HepG2 (cell line): ENCODE results near the gene B3GNT9. TPM values are rescaled to one million over a fixed set of nuclear protein-coding genes. Genes with fewer than 3 reads are reported as not detected.
A peak's percentile ranks its signal among the peaks of the same experiment; 100 is the strongest.

Experiments
- ATAC-seq: fragments of 200-7000 bp; cut with Tn5 transposase; 3 replicates; pipeline ENCODE4 v1.9.1; 2020; ENCODE audit warnings: mild to moderate bottlenecking, moderate library complexity
- BruUV-seq: library from RNA; stranded (reverse); fragments of 400-500 nt; replicated peaks from 2 replicates; lab custom pipeline; 2021; lab: Mats Ljungman, UMichigan
- CTCF ChIA-PET: fragments of 300-600 bp; formaldehyde crosslinking; extraction: SDS; loops from one replicate; lab custom pipeline; 2021; ENCODE audit warnings: low total read pairs, inconsistent platforms, low intra/inter-chr PET ratio; lab: Yijun Ruan, JAX
- POLR2A ChIA-PET: fragments of 350-600 bp; sonication (Branson Sonifier 250); formaldehyde crosslinking; loops from one replicate; lab custom pipeline; 2020; ENCODE audit warnings: antibody characterized with exemption, inconsistent platforms; lab: Yijun Ruan, JAX
- DNase-seq: peaks from one replicate; pipeline ENCODE4 v3.0.0-alpha.2; 2015; ENCODE audit warnings: low spot score
- FAIRE-seq: peaks from 3 replicates; lab custom pipeline; 2011; peaks lifted over from hg19 to GRCh38; lab: Jason Lieb, UNC
- H2AFZ ChIP-seq: one replicate; pipeline ENCODE4 v1.6.1; 2011; ENCODE audit warnings: low read length, inconsistent platforms
- H3K27ac ChIP-seq: fragments of 300-600 bp; 3 replicates; pipeline ENCODE4 v1.8.0; 2011; ENCODE audit warnings: mixed run types, mild to moderate bottlenecking, mixed read lengths, low read length, inconsistent platforms; ENCODE audit not compliant: insufficient read depth; ENCODE audit errors: extremely low read length
- H3K27me3 ChIP-seq, 2 experiments: fragments of 200-600 bp in 1 of 2; 2 replicates in 1 of 2; 3 replicates in 1 of 2; pipeline versions ENCODE4 v1.6.0 to v1.8.0; 2011; ENCODE audit warnings: low read length in 2 of 2, mild to moderate bottlenecking in 2 of 2, moderate library complexity in 2 of 2, inconsistent platforms in 1 of 2; ENCODE audit not compliant: insufficient read depth in 2 of 2, control insufficient read depth in 1 of 2
- H3K36me3 ChIP-seq, 2 experiments: fragments of 200-600 bp in 1 of 2; replicated peaks in 1 of 2; 2 replicates in 1 of 2; 3 replicates in 1 of 2; pipeline versions ENCODE4 v1.5.1 to v1.8.0; 2011; ENCODE audit warnings: low read length in 2 of 2, inconsistent platforms in 1 of 2; ENCODE audit not compliant: insufficient read depth in 2 of 2, control insufficient read depth in 1 of 2
- H3K4me1 ChIP-seq: 2 replicates; pipeline ENCODE4 v1.5.1; 2012; ENCODE audit warnings: low read length, inconsistent platforms; ENCODE audit not compliant: insufficient read depth
- H3K4me2 ChIP-seq: 2 replicates; pipeline ENCODE4 v1.6.0; 2011; ENCODE audit warnings: low read depth, low read length, inconsistent platforms
- H3K4me3 ChIP-seq, 3 experiments: fragments of 200-600 bp in 1 of 3; sonication (generic), shearing (Covaris generic) in 1 of 3; replicated peaks in 1 of 3; 2 replicates each; pipeline ENCODE4 v1.5.1; 2011 to 2016; ENCODE audit warnings: low read length in 3 of 3, inconsistent platforms in 2 of 3, low read depth in 2 of 3, mild to moderate bottlenecking in 2 of 3, control low read depth in 1 of 3, mixed read lengths in 1 of 3; ENCODE audit not compliant: insufficient read depth in 1 of 3
- H3K79me2 ChIP-seq: one replicate; pipeline ENCODE4 v1.6.1; 2011; ENCODE audit warnings: low read length, inconsistent platforms; ENCODE audit not compliant: insufficient read depth
- H3K9ac ChIP-seq: 2 replicates; pipeline ENCODE4 v1.6.0; 2011; ENCODE audit warnings: mild to moderate bottlenecking, low read depth, low read length, inconsistent platforms; ENCODE audit not compliant: insufficient read depth
- H3K9me3 ChIP-seq: 2 replicates; pipeline ENCODE4 v1.5.1; 2012; ENCODE audit warnings: mild to moderate bottlenecking, low read length
- H4K20me1 ChIP-seq: 2 replicates; pipeline ENCODE4 v1.6.0; 2011; ENCODE audit warnings: inconsistent platforms, mild to moderate bottlenecking, low read length, moderate library complexity; ENCODE audit not compliant: insufficient read depth
- CEBPB ChIP-seq: IDR thresholded peaks from 2 replicates; pipeline ENCODE4 v1.6.1; 2011; ENCODE audit warnings: low read depth, low read length, improper control_type of control experiment, borderline replicate concordance
- RBFOX2 ChIP-seq: fragments of 200-400 bp; formaldehyde crosslinking; IDR thresholded peaks from 2 replicates; pipeline ENCODE4 v1.6.1; 2017; ENCODE audit warnings: low read depth, mild to moderate bottlenecking, low read length
- ZMAT3 ChIP-seq: sonication (generic); formaldehyde crosslinking; conservative IDR thresholded peaks from 2 replicates; pipeline ENCODE4 v1.7.0; 2021; ENCODE audit warnings: missing genetic modification reagents
- ZNF224 ChIP-seq: sonication (generic); formaldehyde crosslinking; IDR thresholded peaks from 2 replicates; pipeline ENCODE4 v1.5.0; 2020; ENCODE audit warnings: mild to moderate bottlenecking, missing genetic modification reagents
- ZNF362 ChIP-seq: sonication (generic); formaldehyde crosslinking; IDR thresholded peaks from 2 replicates; pipeline ENCODE4 v1.4.0; 2020; ENCODE audit warnings: missing genetic modification reagents, mild to moderate bottlenecking, borderline replicate concordance
- ZNF460 ChIP-seq: sonication (generic); formaldehyde crosslinking; IDR thresholded peaks from 2 replicates; pipeline ENCODE4 v1.5.1; 2020; ENCODE audit warnings: missing genetic modification reagents, mild to moderate bottlenecking, borderline replicate concordance
- WGBS: methylation state at CpG from one replicate; pipeline ENCODE4 v1.1.6; 2017; ENCODE audit warnings: low lambda C conversion rate; 5-methylcytosine and 5-hydroxymethylcytosine counted together
- in situ Hi-C: cut with HindIII; loops from 2 replicates; pipeline ENCODE4 v1.10.0; 2017; ENCODE audit warnings: low pct_unique_long_range_greater_than_20kb; ENCODE audit not compliant: extremely low pct_ligation_motif_present
- intact Hi-C: fragments of 100-400 bp; cut with micrococcal nuclease; formaldehyde crosslinking; loops from one replicate; pipeline ENCODE4 v1.10.0; 2022; ENCODE audit not compliant: unreplicated experiment
- polyA plus RNA-seq, 8 experiments: library from polyadenylated mRNA; depleted of rRNA in 3 of 8; stranded (reverse) in 7 of 8; unstranded in 1 of 8; fragments of >200 nt; fragmentation: Illumina TruSeq in 4 of 8; extraction: Trizol in 4 of 8; gene quantifications; 2 replicates each; pipeline versions ENCODE4 v1.2.1 to v1.2.3, GENCODE V29; 2011 to 2016; ENCODE audit warnings: low read depth in 4 of 8, missing spikeins in 1 of 8, mixed read lengths in 1 of 8; ENCODE audit not compliant: insufficient read depth in 1 of 8
- total RNA-seq, 5 experiments: library from RNA; depleted of rRNA; stranded (reverse); fragments of >200 nt; fragmentation: Illumina TruSeq; extraction: Trizol; gene quantifications; 2 replicates each; pipeline ENCODE4 v1.2.3, GENCODE V29; 2016; ENCODE audit warnings: low read depth in 1 of 5
- TF ChIP-seq, protein P1 (sequence below): sonication (generic); formaldehyde crosslinking; IDR thresholded peaks from 2 replicates; pipeline ENCODE4 v1.5.1; 2020; ENCODE audit warnings: mild to moderate bottlenecking, moderate library complexity, missing genetic modification reagents

The B3GNT9 gene
- total and polyA plus RNA-seq, 2 of the 13 experiments (the other 11 are each of a cell fraction or from before 2014, with no cell fraction given) = 1.5 to 3.1 TPM

GRCh38 chr16:67120025-67120424 lies 30.8 kb downstream of the B3GNT9 start:
- ChIA-PET CTCF (no interaction called here), POLR2A (interaction anchor here (0.6 to 1.6 kb wide), 3 partner anchors 9 to 50 kb away, joined by 4 to 8 read pairs (median 5); partner anchors contain the start of genes B3GNT9 and NOL3)
- H3K9me3 ChIP-seq = no peaks in the 10 kb centered on the region
- TF ChIP-seq ZMAT3 (CRISPR knock-in tag) (no peak), RBFOX2 (0 out of 2 replicates have a peak, but pooled peaks have one; percentile 10)
- WGBS = 93% methylated on average over 5 of the region's 5 CpGs
- intact Hi-C loops = no loop called here
- H3K4me1 ChIP-seq = peaks cover 40% of the 10 kb centered on the region
- H4K20me1 ChIP-seq = peaks cover 68% of the 10 kb centered on the region
- FAIRE-seq = no peak
- no peak for DNase-seq
- H3K36me3 ChIP-seq = peaks cover 44 to 70% of the 10 kb centered on the region in 2 experiments
- no peak overlapping the region for H3K4me2 ChIP-seq
- ATAC-seq = no peak
- BruUV-seq = no TSS peak
- in situ Hi-C loops = no loop called here
- no peak overlapping the region for H3K4me3 ChIP-seq
- no peak overlapping the region for H3K27ac ChIP-seq
- no peaks in the 10 kb centered on the region for H3K27me3 ChIP-seq
- no peak overlapping the region for H2AFZ ChIP-seq
- no peak overlapping the region for H3K9ac ChIP-seq
- peaks cover 86% of the 10 kb centered on the region for H3K79me2 ChIP-seq

DNA sequence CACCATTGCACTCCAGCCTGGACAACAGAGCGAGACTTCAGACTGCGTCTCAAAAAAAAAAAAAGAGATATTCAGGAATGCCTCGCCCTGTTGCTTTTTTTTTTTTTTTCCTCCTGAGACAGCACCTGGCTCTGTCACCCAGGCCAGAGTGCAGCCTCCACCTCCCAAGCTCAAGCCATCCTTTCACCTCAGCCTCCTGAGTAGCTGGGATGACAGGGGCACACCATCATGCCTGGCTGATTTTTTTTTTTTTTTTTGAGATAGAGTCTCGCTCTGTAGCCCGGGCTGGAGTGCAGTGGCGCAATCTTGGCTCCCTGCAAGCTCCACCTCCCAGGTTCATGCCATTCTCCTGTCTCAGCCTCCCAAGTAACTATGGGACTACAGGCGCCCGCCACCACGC lies 33.1 kb downstream of the B3GNT9 start:
- H3K79me2 ChIP-seq = peaks cover 87% of the 10 kb centered on the region
- H3K9ac ChIP-seq = no peak overlapping the region
- H3K9me3 ChIP-seq = no peaks in the 10 kb centered on the region
- H3K27ac ChIP-seq = no peak overlapping the region
- intact Hi-C loops (no loop called here), in situ Hi-C loops (no loop called here)
- peaks cover 53% of the 10 kb centered on the region for H3K4me1 ChIP-seq
- peaks cover 31 to 51% of the 10 kb centered on the region in 2 experiments for H3K36me3 ChIP-seq
- H4K20me1 ChIP-seq = peaks cover 63% of the 10 kb centered on the region
- ATAC-seq (no peak), FAIRE-seq (no peak), DNase-seq (no peak)
- H3K4me3 ChIP-seq = no peak overlapping the region
- POLR2A ChIA-PET = interaction anchor here (0.6 to 2.6 kb wide), 6 partner anchors 8 to 1119 kb away, joined by 3 to 13 read pairs (median 4); partner anchors contain the start of gene PHAF1
- BruUV-seq = no TSS peak
- TF ChIP-seq ZNF362 (CRISPR knock-in tag) (peak; percentile 43; the same call in 1 of the 2 replicates), ZNF224 (CRISPR knock-in tag) (0 out of 2 replicates have a peak, but pooled peaks have one; percentile 2), ZNF460 (CRISPR knock-in tag) (peak; percentile 82), CEBPB (0 out of 2 replicates have a peak, but pooled peaks have one; percentile 9)
- TF ChIP-seq, protein P1, sequence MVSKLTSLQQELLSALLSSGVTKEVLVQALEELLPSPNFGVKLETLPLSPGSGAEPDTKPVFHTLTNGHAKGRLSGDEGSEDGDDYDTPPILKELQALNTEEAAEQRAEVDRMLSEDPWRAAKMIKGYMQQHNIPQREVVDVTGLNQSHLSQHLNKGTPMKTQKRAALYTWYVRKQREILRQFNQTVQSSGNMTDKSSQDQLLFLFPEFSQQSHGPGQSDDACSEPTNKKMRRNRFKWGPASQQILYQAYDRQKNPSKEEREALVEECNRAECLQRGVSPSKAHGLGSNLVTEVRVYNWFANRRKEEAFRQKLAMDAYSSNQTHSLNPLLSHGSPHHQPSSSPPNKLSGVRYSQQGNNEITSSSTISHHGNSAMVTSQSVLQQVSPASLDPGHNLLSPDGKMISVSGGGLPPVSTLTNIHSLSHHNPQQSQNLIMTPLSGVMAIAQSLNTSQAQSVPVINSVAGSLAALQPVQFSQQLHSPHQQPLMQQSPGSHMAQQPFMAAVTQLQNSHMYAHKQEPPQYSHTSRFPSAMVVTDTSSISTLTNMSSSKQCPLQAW = no peak
- no peak overlapping the region for H3K4me2 ChIP-seq
- no peak overlapping the region for H2AFZ ChIP-seq
- 98% methylated on average over 9 of the region's 9 CpGs for WGBS
- H3K27me3 ChIP-seq = no peaks in the 10 kb centered on the region
- CTCF ChIA-PET = no interaction called here
